ENCODE measurements around the gene KCNMA1. TPM values are rescaled to one million over a fixed set of nuclear protein-coding genes. Genes with fewer than 3 reads are reported as not detected.

Gene KCNMA1
- total and polyA plus RNA-seq, 9 of the 15 experiments (the other 6 are each of a cell fraction or from before 2014, with no cell fraction given) = 0.01 to 0.95 (median 0.15) TPM; not detected in 4

DNA sequence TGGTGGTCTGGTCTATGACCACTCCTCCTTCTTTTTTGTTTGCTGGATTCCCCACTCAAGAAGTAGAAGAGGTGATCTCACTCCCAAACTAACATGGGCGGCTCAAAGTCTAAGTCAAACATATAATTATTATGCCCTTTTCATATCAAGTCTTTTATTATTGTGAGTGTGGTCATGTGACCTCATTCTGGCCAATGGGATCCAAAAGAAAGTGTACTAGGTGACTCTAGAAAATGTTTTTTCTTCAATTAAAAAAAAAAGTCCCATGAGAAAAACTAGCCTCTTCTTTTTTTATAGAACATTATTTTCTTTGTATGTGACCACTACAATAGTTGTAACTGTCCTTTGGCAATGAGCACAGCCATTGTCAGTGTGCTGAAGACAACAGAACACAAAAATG, 772.7 kb downstream of the KCNMA1 start:
- DNase-seq (ENCODE audit: extremely low read depth in 1 of 4, low spot score in 3 of 4) = peak in 2 of 4 experiments; percentile 57 to 61
- Histone ChIP-seq H3K27me3 (ENCODE audit: control insufficient read depth in 2 of 2, insufficient read depth in 2 of 2, low read length in 2 of 2) (no peaks in the 10 kb centered on the region), H3K4me3 (no peak overlapping the region), H3K36me3 (ENCODE audit: control insufficient read depth, insufficient read depth, low read length) (no peaks in the 10 kb centered on the region), H3K9me1 (ENCODE audit: control insufficient read depth, insufficient read depth, low read length) (no peaks in the 10 kb centered on the region), H3K4me1 (replicated peaks in 1 of 2; ENCODE audit: control insufficient read depth in 2 of 2, insufficient read depth in 2 of 2, low read length in 2 of 2) (no peaks in the 10 kb centered on the region), H3K9me3 (replicated peaks; ENCODE audit: control insufficient read depth, insufficient read depth, low read depth, low read length) (no peaks in the 10 kb centered on the region), H4K20me1 (replicated peaks; ENCODE audit: control insufficient read depth, insufficient read depth, low read length) (no peaks in the 10 kb centered on the region), H2AFZ (ENCODE audit: low read depth, low read length) (no peak overlapping the region), H3K79me2 (ENCODE audit: control insufficient read depth, insufficient read depth, low read length) (no peaks in the 10 kb centered on the region), H3K27ac (ENCODE audit: extremely low read depth, low read depth, low read length) (no peak overlapping the region), H3K9ac (ENCODE audit: insufficient read depth in 1 of 2, low read depth in 2 of 2, low read length in 2 of 2) (no peak overlapping the region), H3K4me2 (ENCODE audit: insufficient read depth, low read length) (no peak overlapping the region)
- TF ChIP-seq ZNF24 (IDR thresholded peaks at IDR 0.05) (no peak), GABPB2 (CRISPR knock-in tag; conservative IDR thresholded peaks at IDR 0.05) (no peak), TFE3 (CRISPR knock-in tag; IDR thresholded peaks at IDR 0.05) (peak; percentile 62), KDM4B (IDR thresholded peaks at IDR 0.05; ENCODE audit: borderline replicate concordance in 2 of 2, low read depth in 1 of 2) (no peak), SIRT6 (IDR thresholded peaks at IDR 0.05; ENCODE audit: low read depth, low read length) (no peak)
- in situ Hi-C loops (cut with MboI) (no loop called here), intact Hi-C loops (cut with micrococcal nuclease) (no loop called here)
- CTCF ChIA-PET (ENCODE audit: low intra/inter-chr PET ratio) = no interaction called here
- 0% methylated on average over 1 of the region's 1 CpG for WGBS (ENCODE audit: insufficient coverage, low coverage, missing lambda C conversion rate)
- FAIRE-seq = no peak
- no TSS peak for BruUV-seq (replicated peaks)
- no peak for ATAC-seq
- POLR2A ChIA-PET = no interaction called here

DNA sequence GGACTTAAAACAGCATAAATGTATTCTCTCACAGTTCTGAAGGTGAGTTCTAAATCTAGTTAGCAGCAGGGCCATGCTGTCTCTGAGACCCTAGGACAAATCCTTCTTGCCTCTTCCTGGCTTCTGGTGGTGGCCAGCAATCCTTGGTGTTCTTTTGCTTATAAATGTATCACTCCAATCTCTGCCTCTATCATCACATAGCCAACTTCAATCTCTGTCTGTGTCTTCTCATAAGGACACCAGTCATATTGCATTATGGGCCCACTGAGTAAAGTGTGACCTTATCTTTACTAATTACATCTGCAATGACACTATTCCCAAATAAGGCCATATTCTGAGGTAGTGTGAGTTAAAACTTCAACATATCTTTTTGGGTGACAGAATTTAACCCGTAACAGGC, 778.9 kb downstream of the KCNMA1 start:
- Histone ChIP-seq H3K79me2 (ENCODE audit: control insufficient read depth, insufficient read depth, low read length) (no peaks in the 10 kb centered on the region), H3K4me2 (ENCODE audit: insufficient read depth, low read length) (no peak overlapping the region), H3K27ac (ENCODE audit: extremely low read depth, low read depth, low read length) (no peak overlapping the region), H3K27me3 (ENCODE audit: control insufficient read depth in 2 of 2, insufficient read depth in 2 of 2, low read length in 2 of 2) (no peaks in the 10 kb centered on the region), H3K9me1 (ENCODE audit: control insufficient read depth, insufficient read depth, low read length) (no peaks in the 10 kb centered on the region), H3K4me3 (no peak overlapping the region), H3K4me1 (replicated peaks in 1 of 2; ENCODE audit: control insufficient read depth in 2 of 2, insufficient read depth in 2 of 2, low read length in 2 of 2) (no peaks in the 10 kb centered on the region), H2AFZ (ENCODE audit: low read depth, low read length) (no peak overlapping the region), H3K36me3 (ENCODE audit: control insufficient read depth, insufficient read depth, low read length) (no peaks in the 10 kb centered on the region), H3K9ac (ENCODE audit: insufficient read depth in 1 of 2, low read depth in 2 of 2, low read length in 2 of 2) (no peak overlapping the region), H4K20me1 (replicated peaks; ENCODE audit: control insufficient read depth, insufficient read depth, low read length) (no peaks in the 10 kb centered on the region), H3K9me3 (replicated peaks; ENCODE audit: control insufficient read depth, insufficient read depth, low read depth, low read length) (no peaks in the 10 kb centered on the region)
- TF ChIP-seq HNRNPK (IDR thresholded peaks at IDR 0.05; ENCODE audit: low read depth, low read length, poor library complexity, severe bottlenecking) (no peak), RBM15 (IDR thresholded peaks at IDR 0.05; ENCODE audit: insufficient read depth, low read length) (no peak)
- 0% methylated on average over 1 of the region's 1 CpG for WGBS (ENCODE audit: insufficient coverage, low coverage, missing lambda C conversion rate)
- ChIA-PET POLR2A (no interaction called here), CTCF (ENCODE audit: low intra/inter-chr PET ratio) (no interaction called here)
- DNase-seq (ENCODE audit: extremely low read depth in 1 of 4, low spot score in 3 of 4) (no peak), ATAC-seq (no peak), FAIRE-seq (no peak)
- intact Hi-C loops (cut with micrococcal nuclease) (no loop called here), in situ Hi-C loops (cut with MboI) (no loop called here)
- BruUV-seq (replicated peaks) = no TSS peak
